Sigmoid colon (tissue), 4 donors: ENCODE data around the gene SDK2.

ENCODE experiments used
- CTCF ChIP-seq, 4 experiments: fragments of 450-650 bp in 3 of 4; fragments of 200-600 bp in 1 of 4; IDR thresholded peaks; one replicate each; pipeline ENCODE4 v1.5.1; 2016 to 2019; ENCODE audit warnings: antibody characterized with exemption in 4 of 4, mild to moderate bottlenecking in 3 of 4, moderate library complexity in 2 of 4
- POLR2A ChIP-seq, 2 donors: fragments of 450-650 bp; IDR thresholded peaks; one replicate each; pipeline ENCODE4 v1.6.1; 2016; ENCODE audit warnings: antibody characterized with exemption in 2 of 2, mild to moderate bottlenecking in 2 of 2, moderate library complexity in 2 of 2
- POLR2AphosphoS5 ChIP-seq, 4 donors: sonication (generic); formaldehyde crosslinking; IDR thresholded peaks; one replicate each; pipeline ENCODE4 v1.6.1; 2017; ENCODE audit warnings: antibody characterized with exemption in 4 of 4

DNA sequence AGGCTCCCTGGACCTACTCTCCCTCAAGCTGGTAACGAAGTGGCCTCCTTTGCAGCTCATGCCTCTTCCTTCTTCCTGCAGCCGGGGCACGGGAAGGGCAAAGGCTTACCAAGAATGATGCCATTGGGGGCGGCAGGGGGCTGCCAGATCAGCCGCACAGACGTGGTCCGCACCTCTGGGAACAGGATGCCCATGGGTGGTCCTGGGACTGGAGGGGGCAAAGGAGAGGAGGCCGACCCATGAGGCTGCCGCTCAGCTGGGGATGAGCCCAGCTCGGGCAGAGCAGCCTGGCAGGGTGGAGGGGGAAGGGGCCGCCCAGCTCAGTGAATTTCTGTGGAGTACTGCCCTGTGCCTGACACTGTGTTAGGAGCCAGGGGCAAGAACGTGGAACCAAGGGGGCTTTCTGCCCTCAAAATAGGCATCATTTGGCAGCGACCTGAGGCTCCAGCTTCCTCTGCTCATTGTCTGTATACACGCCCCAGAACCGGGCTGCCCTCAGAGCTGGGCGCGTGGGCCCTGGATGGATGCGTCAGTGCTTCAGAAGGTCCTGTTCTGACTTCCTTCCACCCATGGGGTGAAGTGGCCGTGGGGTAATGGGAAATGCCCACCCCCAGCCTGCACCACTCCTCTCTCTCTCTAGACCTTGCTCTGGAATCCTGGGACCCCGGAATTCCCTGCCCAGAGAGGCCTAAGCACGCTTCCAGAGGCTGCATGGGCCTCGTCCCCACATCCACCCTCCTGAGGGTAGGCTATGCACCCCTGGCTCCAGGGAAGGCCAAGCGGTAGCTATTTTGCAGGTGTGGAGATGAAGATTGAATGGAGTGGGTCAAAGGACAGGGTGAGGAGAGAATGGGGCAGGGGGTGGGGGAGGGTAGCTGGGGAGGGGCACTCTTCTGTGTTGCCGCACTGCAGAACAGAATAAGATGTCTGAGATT lies 252.6 kb downstream of the SDK2 start:
- no peak for TF ChIP-seq POLR2A (IDR thresholded peaks at IDR 0.05)
- no peak for TF ChIP-seq CTCF (IDR thresholded peaks at IDR 0.05)
- no peak for TF ChIP-seq POLR2AphosphoS5 (IDR thresholded peaks at IDR 0.05)
